ENCODE measurements around the gene TMEM167B.
A peak's percentile ranks its signal among the peaks of the same experiment; 100 is the strongest.

TMEM167B gene

DNA sequence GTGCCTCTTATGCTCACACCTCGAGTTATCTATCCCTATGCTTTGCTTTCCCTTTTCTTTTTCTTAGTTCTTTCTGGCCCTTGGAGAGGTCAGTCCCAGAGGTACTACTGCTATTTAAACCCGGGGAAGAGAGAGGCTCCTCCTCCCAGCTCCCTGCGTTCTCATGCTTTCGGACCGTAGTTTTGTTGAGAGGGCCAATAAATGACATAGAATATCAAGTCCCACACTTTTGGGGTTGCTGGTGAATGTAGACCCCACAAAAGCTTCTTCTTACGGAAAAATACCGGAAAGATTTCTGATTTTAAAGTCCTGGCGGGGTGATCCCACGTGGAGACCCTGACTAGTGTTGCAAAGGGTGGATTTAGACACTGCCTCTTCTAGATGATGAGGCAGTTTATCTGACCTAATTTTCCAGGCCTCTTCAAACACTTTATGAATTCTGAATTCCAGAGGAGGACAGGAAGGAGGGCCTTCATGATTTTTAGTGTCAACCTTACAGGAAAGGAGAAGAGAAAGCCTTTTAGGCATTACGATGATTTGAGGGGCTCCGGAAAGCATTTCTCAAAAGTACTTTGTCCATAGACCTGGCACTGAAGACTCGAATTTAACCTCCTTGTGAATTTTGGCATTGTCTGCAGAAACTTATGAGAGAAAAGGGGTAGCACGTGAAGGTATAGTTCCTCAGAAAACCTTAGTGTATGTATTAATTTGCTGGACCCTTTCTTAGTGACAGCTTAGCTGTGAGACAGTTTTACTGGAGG, 694 bp downstream of the TMEM167B start:
- no peak overlapping the region for H2AK5ac ChIP-seq (ENCODE audit: low read length)
- H3K27ac ChIP-seq (ENCODE audit: low read depth, low read length) = peak overlapping the region; percentile 89
- peak overlapping the region; percentile 60 for H3K9ac ChIP-seq (ENCODE audit: low read length)
- no peak overlapping the region for H2BK120ac ChIP-seq (ENCODE audit: insufficient read depth, low read length, poor library complexity)
- H2BK5ac ChIP-seq (ENCODE audit: low read depth, low read length, poor library complexity) = no peak overlapping the region
- H3K4me2 ChIP-seq (ENCODE audit: low read length) = peak overlapping the region; percentile 86
- peak overlapping the region; percentile 98 for H3K4me3 ChIP-seq (ENCODE audit: low read depth, low read length)
- no peak overlapping the region for H3K23ac ChIP-seq (ENCODE audit: low read length)
- H3K4me1 ChIP-seq (ENCODE audit: control insufficient read depth in 1 of 2, insufficient read depth in 2 of 2, low read length in 2 of 2) = peaks cover 3 to 4% of the 10 kb centered on the region in 2 experiments
- no CpG with 5 or more reads among the region's 13 CpGs for WGBS (ENCODE audit: extremely low coverage, insufficient coverage, insufficient read length)
- H2AFZ ChIP-seq (ENCODE audit: insufficient read depth, low read length, poor library complexity) = no peak overlapping the region
- peaks cover 5% of the 10 kb centered on the region for H3K79me2 ChIP-seq (ENCODE audit: control insufficient read depth, insufficient read depth, low read length, poor library complexity)
- no peak overlapping the region for H2BK12ac ChIP-seq (ENCODE audit: low read length)
- H3K27me3 ChIP-seq (ENCODE audit: insufficient read depth, low read length) = no peaks in the 10 kb centered on the region
- H3K14ac ChIP-seq (ENCODE audit: low read length) = no peak overlapping the region
- peaks cover 7% of the 10 kb centered on the region for H3K79me1 ChIP-seq (ENCODE audit: low read length)
- H4K91ac ChIP-seq (ENCODE audit: low read depth, low read length) = no peak overlapping the region
- DNase-seq = peak; percentile 37 to 64
- no peak overlapping the region for H3K18ac ChIP-seq (ENCODE audit: low read length)
- H4K12ac ChIP-seq (ENCODE audit: low read depth, low read length) = no peak overlapping the region
- H3K36me3 ChIP-seq (ENCODE audit: control insufficient read depth in 1 of 2, insufficient read depth in 2 of 2, low read length in 2 of 2) = peaks cover 5 to 11% of the 10 kb centered on the region in 2 experiments
- H3K4ac ChIP-seq (ENCODE audit: low read depth, low read length) = peak overlapping the region; percentile 42
- H4K8ac ChIP-seq (ENCODE audit: low read depth, low read length) = peak overlapping the region; percentile 42
- no peaks in the 10 kb centered on the region for H3K9me3 ChIP-seq (ENCODE audit: insufficient read depth, low read depth, low read length)

GRCh38 chr1:109091839-109092193, 1.3 kb downstream of the TMEM167B start:
- Histone ChIP-seq H2AK5ac (ENCODE audit: low read length) (no peak overlapping the region), H3K9ac (ENCODE audit: low read length) (no peak overlapping the region), H2BK120ac (ENCODE audit: insufficient read depth, low read length, poor library complexity) (no peak overlapping the region), H3K4me2 (ENCODE audit: low read length) (peak overlapping the region; percentile 86), H3K4ac (ENCODE audit: low read depth, low read length) (peak overlapping the region; percentile 42), H3K4me1 (ENCODE audit: control insufficient read depth in 1 of 2, insufficient read depth in 2 of 2, low read length in 2 of 2) (peaks cover 3 to 4% of the 10 kb centered on the region in 2 experiments), H2BK12ac (ENCODE audit: low read length) (no peak overlapping the region), H3K27ac (ENCODE audit: low read depth, low read length) (no peak overlapping the region), H3K79me2 (ENCODE audit: control insufficient read depth, insufficient read depth, low read length, poor library complexity) (peaks cover 5% of the 10 kb centered on the region), H3K36me3 (ENCODE audit: control insufficient read depth in 1 of 2, insufficient read depth in 2 of 2, low read length in 2 of 2) (peaks cover 5 to 11% of the 10 kb centered on the region in 2 experiments), H3K18ac (ENCODE audit: low read length) (no peak overlapping the region), H3K23ac (ENCODE audit: low read length) (no peak overlapping the region), H3K27me3 (ENCODE audit: insufficient read depth, low read length) (no peaks in the 10 kb centered on the region), H3K79me1 (ENCODE audit: low read length) (peaks cover 7% of the 10 kb centered on the region), H4K12ac (ENCODE audit: low read depth, low read length) (no peak overlapping the region), H2BK5ac (ENCODE audit: low read depth, low read length, poor library complexity) (no peak overlapping the region), H3K14ac (ENCODE audit: low read length) (no peak overlapping the region), H4K91ac (ENCODE audit: low read depth, low read length) (no peak overlapping the region), H2AFZ (ENCODE audit: insufficient read depth, low read length, poor library complexity) (no peak overlapping the region), H3K9me3 (ENCODE audit: insufficient read depth, low read depth, low read length) (no peaks in the 10 kb centered on the region), H4K8ac (ENCODE audit: low read depth, low read length) (no peak overlapping the region), H3K4me3 (ENCODE audit: low read depth, low read length) (no peak overlapping the region)
- peak in 1 of 2 donors; percentile 54 for DNase-seq
- no CpG with 5 or more reads among the region's 1 CpG for WGBS (ENCODE audit: extremely low coverage, insufficient coverage, insufficient read length)

DNA sequence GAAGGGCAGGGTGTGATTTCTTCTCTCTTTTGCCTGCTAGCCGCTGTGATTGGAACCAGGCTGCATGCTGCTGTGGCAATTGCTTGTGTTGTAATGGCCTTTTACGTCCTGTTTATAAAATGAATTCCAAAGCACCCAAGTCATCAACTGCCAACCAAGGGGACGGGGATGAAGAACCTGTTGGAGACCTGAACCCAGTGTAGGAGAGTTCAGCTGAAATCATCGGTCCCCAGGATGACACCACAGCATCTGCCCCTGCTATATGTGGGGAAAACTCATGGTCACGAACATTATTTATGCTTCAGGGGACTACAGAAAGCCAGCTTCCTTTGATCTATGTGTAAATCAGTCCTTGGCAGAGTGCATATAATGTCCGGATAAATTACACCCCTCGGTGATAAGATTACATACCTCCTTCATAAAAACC, 3.8 kb downstream of the TMEM167B start:
- H4K8ac ChIP-seq (ENCODE audit: low read depth, low read length) = no peak overlapping the region
- DNase-seq = peak in 1 of 2 donors; percentile 50
- H3K4me2 ChIP-seq (ENCODE audit: low read length) = no peak overlapping the region
- no peak overlapping the region for H2AK5ac ChIP-seq (ENCODE audit: low read length)
- H4K12ac ChIP-seq (ENCODE audit: low read depth, low read length) = no peak overlapping the region
- no peak overlapping the region for H2BK5ac ChIP-seq (ENCODE audit: low read depth, low read length, poor library complexity)
- H2BK12ac ChIP-seq (ENCODE audit: low read length) = no peak overlapping the region
- H3K4me3 ChIP-seq (ENCODE audit: low read depth, low read length) = no peak overlapping the region
- no peak overlapping the region for H4K91ac ChIP-seq (ENCODE audit: low read depth, low read length)
- no peak overlapping the region for H3K4ac ChIP-seq (ENCODE audit: low read depth, low read length)
- H3K79me1 ChIP-seq (ENCODE audit: low read length) = peaks cover 7% of the 10 kb centered on the region
- H2BK120ac ChIP-seq (ENCODE audit: insufficient read depth, low read length, poor library complexity) = no peak overlapping the region
- no peak overlapping the region for H3K27ac ChIP-seq (ENCODE audit: low read depth, low read length)
- H3K14ac ChIP-seq (ENCODE audit: low read length) = no peak overlapping the region
- WGBS (ENCODE audit: extremely low coverage, insufficient coverage, insufficient read length) = no CpG with 5 or more reads among the region's 7 CpGs
- H3K27me3 ChIP-seq (ENCODE audit: insufficient read depth, low read length) = no peaks in the 10 kb centered on the region
- H3K79me2 ChIP-seq (ENCODE audit: control insufficient read depth, insufficient read depth, low read length, poor library complexity) = peaks cover 5% of the 10 kb centered on the region
- H3K23ac ChIP-seq (ENCODE audit: low read length) = no peak overlapping the region
- H3K9ac ChIP-seq (ENCODE audit: low read length) = no peak overlapping the region
- H3K4me1 ChIP-seq (ENCODE audit: control insufficient read depth in 1 of 2, insufficient read depth in 2 of 2, low read length in 2 of 2) = peaks cover 3 to 4% of the 10 kb centered on the region in 2 experiments
- no peak overlapping the region for H3K18ac ChIP-seq (ENCODE audit: low read length)
- no peak overlapping the region for H2AFZ ChIP-seq (ENCODE audit: insufficient read depth, low read length, poor library complexity)
- H3K36me3 ChIP-seq (ENCODE audit: control insufficient read depth in 1 of 2, insufficient read depth in 2 of 2, low read length in 2 of 2) = peaks cover 5 to 11% of the 10 kb centered on the region in 2 experiments
- no peaks in the 10 kb centered on the region for H3K9me3 ChIP-seq (ENCODE audit: insufficient read depth, low read depth, low read length)

GRCh38 chr1:109094871-109095270, 4.3 kb downstream of the TMEM167B start:
- no CpG with 5 or more reads among the region's 1 CpG for WGBS (ENCODE audit: extremely low coverage, insufficient coverage, insufficient read length)
- Histone ChIP-seq H2AK5ac (ENCODE audit: low read length) (no peak overlapping the region), H3K27me3 (ENCODE audit: insufficient read depth, low read length) (no peaks in the 10 kb centered on the region), H2BK120ac (ENCODE audit: insufficient read depth, low read length, poor library complexity) (no peak overlapping the region), H3K23ac (ENCODE audit: low read length) (no peak overlapping the region), H3K4me2 (ENCODE audit: low read length) (no peak overlapping the region), H4K12ac (ENCODE audit: low read depth, low read length) (no peak overlapping the region), H3K36me3 (ENCODE audit: control insufficient read depth in 1 of 2, insufficient read depth in 2 of 2, low read length in 2 of 2) (peaks cover 5 to 11% of the 10 kb centered on the region in 2 experiments), H3K9me3 (ENCODE audit: insufficient read depth, low read depth, low read length) (no peaks in the 10 kb centered on the region), H3K4me1 (ENCODE audit: control insufficient read depth in 1 of 2, insufficient read depth in 2 of 2, low read length in 2 of 2) (peaks cover 3 to 4% of the 10 kb centered on the region in 2 experiments), H3K79me1 (ENCODE audit: low read length) (peaks cover 7% of the 10 kb centered on the region), H2BK5ac (ENCODE audit: low read depth, low read length, poor library complexity) (no peak overlapping the region), H2BK12ac (ENCODE audit: low read length) (no peak overlapping the region), H4K91ac (ENCODE audit: low read depth, low read length) (no peak overlapping the region), H3K79me2 (ENCODE audit: control insufficient read depth, insufficient read depth, low read length, poor library complexity) (peaks cover 5% of the 10 kb centered on the region), H3K4me3 (ENCODE audit: low read depth, low read length) (no peak overlapping the region), H3K9ac (ENCODE audit: low read length) (no peak overlapping the region), H3K4ac (ENCODE audit: low read depth, low read length) (no peak overlapping the region), H3K18ac (ENCODE audit: low read length) (no peak overlapping the region), H3K14ac (ENCODE audit: low read length) (no peak overlapping the region), H4K8ac (ENCODE audit: low read depth, low read length) (no peak overlapping the region), H2AFZ (ENCODE audit: insufficient read depth, low read length, poor library complexity) (no peak overlapping the region), H3K27ac (ENCODE audit: low read depth, low read length) (no peak overlapping the region)
- DNase-seq = no peak

Measured in trophoblast cell (in vitro differentiated cells and primary cell).